Measurements from ENCODE around the gene EEF2K.

GRCh38 chr16:22162656-22163009 is 43.4 kb upstream of the EEF2K start:
- TF ChIP-seq CTCF (IDR thresholded peaks at IDR 0.05) (no peak), POLR2AphosphoS5 (IDR thresholded peaks at IDR 0.05) (no peak)
